ENCODE data around the gene CGN.

DNA sequence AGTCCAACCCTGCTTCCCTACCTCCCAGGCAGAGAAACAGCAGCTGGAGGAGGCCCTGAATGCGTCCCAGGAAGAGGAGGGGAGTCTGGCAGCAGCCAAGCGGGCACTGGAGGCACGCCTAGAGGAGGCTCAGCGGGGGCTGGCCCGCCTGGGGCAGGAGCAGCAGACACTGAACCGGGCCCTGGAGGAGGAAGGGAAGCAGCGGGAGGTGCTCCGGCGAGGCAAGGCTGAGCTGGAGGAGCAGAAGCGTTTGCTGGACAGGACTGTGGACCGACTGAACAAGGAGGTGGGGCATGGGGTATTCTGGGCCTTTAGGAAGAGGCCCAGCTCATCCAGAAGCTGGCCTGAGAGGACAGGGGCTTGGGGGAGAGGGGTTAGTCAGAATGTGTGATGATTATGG, 19.3 kb downstream of the CGN start:
- TF ChIP-seq, protein P1, sequence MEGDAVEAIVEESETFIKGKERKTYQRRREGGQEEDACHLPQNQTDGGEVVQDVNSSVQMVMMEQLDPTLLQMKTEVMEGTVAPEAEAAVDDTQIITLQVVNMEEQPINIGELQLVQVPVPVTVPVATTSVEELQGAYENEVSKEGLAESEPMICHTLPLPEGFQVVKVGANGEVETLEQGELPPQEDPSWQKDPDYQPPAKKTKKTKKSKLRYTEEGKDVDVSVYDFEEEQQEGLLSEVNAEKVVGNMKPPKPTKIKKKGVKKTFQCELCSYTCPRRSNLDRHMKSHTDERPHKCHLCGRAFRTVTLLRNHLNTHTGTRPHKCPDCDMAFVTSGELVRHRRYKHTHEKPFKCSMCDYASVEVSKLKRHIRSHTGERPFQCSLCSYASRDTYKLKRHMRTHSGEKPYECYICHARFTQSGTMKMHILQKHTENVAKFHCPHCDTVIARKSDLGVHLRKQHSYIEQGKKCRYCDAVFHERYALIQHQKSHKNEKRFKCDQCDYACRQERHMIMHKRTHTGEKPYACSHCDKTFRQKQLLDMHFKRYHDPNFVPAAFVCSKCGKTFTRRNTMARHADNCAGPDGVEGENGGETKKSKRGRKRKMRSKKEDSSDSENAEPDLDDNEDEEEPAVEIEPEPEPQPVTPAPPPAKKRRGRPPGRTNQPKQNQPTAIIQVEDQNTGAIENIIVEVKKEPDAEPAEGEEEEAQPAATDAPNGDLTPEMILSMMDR (IDR thresholded peaks at IDR 0.05) = no peak
- no peak for TF ChIP-seq POLR2A (IDR thresholded peaks at IDR 0.05)

All from right lobe of liver (tissue), 4 donors.